Testis (tissue), 3 donors: Measurements from ENCODE around the gene METTL25B. TPM values are rescaled to one million over a fixed set of nuclear protein-coding genes. Genes with fewer than 3 reads are reported as not detected.

Experiments
- DNase-seq: peaks from one replicate; pipeline ENCODE4 v3.0.0-alpha.2; 2019
- H3K27ac ChIP-seq, 2 donors: fragments of 200-600 bp; sonication (generic); one replicate each; pipeline ENCODE4 v1.5.1; 2019
- H3K27me3 ChIP-seq: fragments of 200-600 bp; sonication (generic); one replicate; pipeline ENCODE4 v1.5.1; 2019
- H3K36me3 ChIP-seq: fragments of 200-600 bp; sonication (generic); one replicate; pipeline ENCODE4 v1.5.1; 2017; ENCODE audit warnings: low read depth; ENCODE audit errors: missing control alignments
- H3K4me1 ChIP-seq: fragments of 200-600 bp; sonication (generic); one replicate; pipeline ENCODE4 v1.5.1; 2019
- H3K4me3 ChIP-seq, 2 donors: fragments of 200-600 bp; sonication (generic); one replicate each; pipeline ENCODE4 v1.5.1; 2017 to 2019
- H3K9me3 ChIP-seq: fragments of 200-600 bp; sonication (generic); one replicate; pipeline ENCODE4 v1.5.1; 2017
- CTCF ChIP-seq, 3 experiments: fragments of 450-650 bp in 2 of 3; fragments of 200-600 bp in 1 of 3; sonication (generic) in 1 of 3; IDR thresholded peaks; one replicate each; pipeline ENCODE4 v1.5.1; 2016 to 2019; ENCODE audit warnings: antibody characterized with exemption in 3 of 3, mild to moderate bottlenecking in 2 of 3, moderate library complexity in 1 of 3
- POLR2A ChIP-seq: fragments of 450-650 bp; IDR thresholded peaks from one replicate; pipeline ENCODE4 v1.6.1; 2017; ENCODE audit warnings: antibody characterized with exemption, mild to moderate bottlenecking, moderate library complexity
- WGBS, 2 donors: methylation state at CpG; one replicate each; pipeline ENCODE4 v1.1.5; 2018; 5-methylcytosine and 5-hydroxymethylcytosine counted together
- intact Hi-C: fragments of 100-400 bp; cut with DNase I; formaldehyde crosslinking; loops from one replicate; pipeline ENCODE4 v1.15.1; 2023; ENCODE audit warnings: low total_unique reads
- polyA plus RNA-seq: library from polyadenylated mRNA; stranded (reverse); fragments of 350-450 nt; fragmentation: Illumina TruSeq; extraction: RNeasy Lipid Tissue Mini Kit (QIAGEN cat#74804); gene quantifications from one replicate; pipeline ENCODE4 v1.2.3, GENCODE V29; 2014; ENCODE audit warnings: low read depth, low replicate concordance; ENCODE audit not compliant: insufficient read depth
- total RNA-seq, 2 donors: library from RNA; depleted of rRNA; stranded (reverse); fragments of >200 nt; gene quantifications; one replicate each; pipeline ENCODE4 v1.2.3, GENCODE V29; 2016

Gene METTL25B
- total and polyA plus RNA-seq, 3 donors from 2014 or later, result 34.1 to 69.0 (median 50.5) TPM

GRCh38 chr1:156768610-156769295, 40.5 kb downstream of the METTL25B start:
- TF ChIP-seq POLR2A (no peak), CTCF (IDR thresholded peaks at IDR 0.05) (no peak)
- Histone ChIP-seq H3K9me3 (no peaks in the 10 kb centered on the region), H3K36me3 (no peaks in the 10 kb centered on the region), H3K27me3 (no peaks in the 10 kb centered on the region), H3K27ac (peak overlapping the region in 1 of 2 donors; percentile 89), H3K4me1 (peaks cover 56% of the 10 kb centered on the region), H3K4me3 (peak overlapping the region; percentile 87 to 92)
- WGBS, 2 donors, result 10 to 13% methylated on average over 8 of the region's 8 CpGs
- DNase-seq, result no peak
- intact Hi-C loops, result no loop called here

- Histone ChIP-seq H3K4me1 (peaks cover 53% of the 10 kb centered on the region), H3K27ac (peak overlapping the region in 1 of 2 donors; percentile 3), H3K36me3 (no peaks in the 10 kb centered on the region), H3K9me3 (no peaks in the 10 kb centered on the region), H3K27me3 (no peaks in the 10 kb centered on the region), H3K4me3 (no peak overlapping the region)
- DNase-seq, result no peak
- 73 to 85% methylated on average over 3 of the region's 3 CpGs for WGBS, 2 donors
- intact Hi-C loops, result no loop called here
- TF ChIP-seq CTCF (IDR thresholded peaks at IDR 0.05), result no peak
- TF ChIP-seq POLR2A, result no peak
These were observed 44.0 kb downstream of the METTL25B start for GRCh38 chr1:156772222-156772621.

- peak; percentile 24 for DNase-seq
- intact Hi-C loops, result no loop called here
- H3K9me3 ChIP-seq, result no peaks in the 10 kb centered on the region
- H3K27ac ChIP-seq, result peak overlapping the region; percentile 3 to 28
- no peaks in the 10 kb centered on the region for H3K27me3 ChIP-seq
- H3K4me3 ChIP-seq, result no peak overlapping the region
- TF ChIP-seq CTCF (IDR thresholded peaks at IDR 0.05) (no peak), POLR2A (no peak)
- no peaks in the 10 kb centered on the region for H3K36me3 ChIP-seq
- H3K4me1 ChIP-seq, result peaks cover 58% of the 10 kb centered on the region
- 32 to 37% methylated on average over 9 of the region's 9 CpGs for WGBS, 2 donors
These were observed 44.6 kb downstream of the METTL25B start for GRCh38 chr1:156772728-156773497.

GRCh38 chr1:156773607-156774006, 45.3 kb downstream of the METTL25B start:
- WGBS, 2 donors, result 86 to 91% methylated on average over 3 of the region's 3 CpGs
- H3K36me3 ChIP-seq, result no peaks in the 10 kb centered on the region
- no peak overlapping the region for H3K4me3 ChIP-seq
- H3K27me3 ChIP-seq, result no peaks in the 10 kb centered on the region
- no peak for DNase-seq
- peaks cover 53% of the 10 kb centered on the region for H3K4me1 ChIP-seq
- H3K27ac ChIP-seq, result peak overlapping the region in 1 of 2 donors; percentile 28
- no peak for TF ChIP-seq CTCF (IDR thresholded peaks at IDR 0.05)
- no peak for TF ChIP-seq POLR2A
- intact Hi-C loops, result no loop called here
- no peaks in the 10 kb centered on the region for H3K9me3 ChIP-seq
